Middle frontal gyrus (tissue), 1 donor: Measurements from ENCODE around the gene C1orf174.
"Not testable (repeated sequence)": the region's sequence is repeated elsewhere in the genome, so short reads cannot be mapped to it uniquely, and the experiment has no call there.

Source experiments
- DNase-seq: peaks from one replicate; pipeline ENCODE4 v3.0.0-alpha.2; 2015; ENCODE audit warnings: low spot score; ENCODE audit errors: extremely low spot score

Gene C1orf174

DNA sequence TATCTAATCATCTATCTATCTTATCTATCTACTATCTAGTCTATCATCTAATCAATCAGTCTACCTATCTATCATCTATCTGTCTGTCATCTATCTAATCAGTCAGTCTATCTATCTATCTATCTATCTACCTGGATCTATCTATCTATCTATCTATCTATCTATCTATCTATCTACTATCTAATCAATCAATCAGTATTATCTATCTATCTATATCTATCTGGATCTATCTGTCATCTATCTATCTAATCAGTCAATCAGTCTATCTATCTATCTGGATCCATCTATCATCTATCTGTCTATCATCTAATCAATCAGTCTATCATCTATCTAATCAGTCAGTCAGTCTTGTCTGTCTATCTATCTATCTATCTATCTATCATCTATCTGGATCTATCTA lies 26.9 kb upstream of the C1orf174 start:
- no peak for DNase-seq

- DNase-seq, result no peak
These were observed 25.7 kb upstream of the C1orf174 start for GRCh38 chr1:3925762-3926161.

DNA sequence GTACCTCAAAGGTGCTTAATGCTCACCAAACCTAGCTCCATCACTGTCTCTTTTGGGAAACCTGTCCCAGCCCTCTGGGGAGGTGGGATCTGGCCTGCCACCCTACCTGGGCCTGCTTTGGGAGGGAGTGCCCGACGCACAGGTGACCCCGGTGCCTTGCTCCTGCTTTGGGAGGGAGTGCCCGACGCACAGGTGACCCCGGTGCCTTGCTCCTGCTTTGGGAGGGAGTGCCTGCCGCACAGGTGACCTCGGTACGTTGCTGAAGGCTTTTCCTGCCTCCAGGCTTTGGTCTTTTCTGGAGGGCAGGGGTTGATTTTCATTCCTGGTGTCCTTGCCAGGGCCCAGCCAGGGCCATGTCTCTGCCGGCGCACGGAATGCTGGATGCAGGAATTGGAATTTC lies 25.2 kb upstream of the C1orf174 start:
- no peak for DNase-seq

DNA sequence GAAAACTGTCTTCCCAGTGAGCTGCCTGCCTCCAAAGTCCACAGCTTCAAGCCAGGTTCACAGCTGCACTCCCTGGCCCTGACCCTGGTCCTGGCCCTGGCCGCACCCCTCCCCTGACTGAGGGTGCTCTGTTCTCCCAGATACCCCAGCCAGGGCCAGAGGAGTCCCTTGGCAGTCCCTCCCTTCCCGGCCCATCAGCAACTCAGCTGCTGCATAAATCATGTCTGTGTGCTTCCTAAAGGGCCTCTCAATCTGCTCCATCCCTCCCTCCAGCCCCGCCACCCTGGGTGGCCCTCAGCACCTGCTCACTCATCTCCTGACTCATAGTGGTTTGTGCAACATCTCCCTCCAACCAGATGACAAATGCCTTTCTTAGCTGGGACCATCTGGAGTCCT lies 24.8 kb upstream of the C1orf174 start:
- DNase-seq, result no peak

- DNase-seq, result no peak
These were observed 24.2 kb upstream of the C1orf174 start for GRCh38 chr1:3924186-3924824.

GRCh38 chr1:3923378-3924185 lies 23.5 kb upstream of the C1orf174 start:
- DNase-seq, result no peak

DNA sequence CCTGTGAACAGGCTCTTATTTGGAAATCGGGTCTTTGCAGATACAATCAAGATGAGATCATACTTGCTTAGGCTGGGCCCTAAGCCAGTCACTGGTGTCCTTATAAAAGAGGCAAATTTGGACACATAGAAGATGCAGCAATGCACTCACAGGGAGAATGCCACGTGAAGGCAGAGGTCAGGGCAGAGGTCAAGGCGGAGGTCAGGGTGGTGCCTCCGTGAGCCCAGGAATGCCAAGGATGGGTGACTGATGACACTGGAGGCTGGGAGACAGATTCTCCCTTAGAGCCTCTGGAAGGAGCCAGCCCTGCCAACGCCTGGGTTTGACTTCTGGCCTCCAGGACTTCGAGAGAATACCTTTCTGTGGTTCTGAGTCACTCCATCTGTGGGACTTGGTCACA lies 22.8 kb upstream of the C1orf174 start:
- DNase-seq, result no peak

- DNase-seq, result no peak
These were observed 22.2 kb upstream of the C1orf174 start for GRCh38 chr1:3922201-3922725.

- no peak for DNase-seq
These were observed 21.7 kb upstream of the C1orf174 start for GRCh38 chr1:3921765-3922164.

- no peak for DNase-seq
These were observed 19.6 kb upstream of the C1orf174 start for GRCh38 chr1:3919706-3920105.

GRCh38 chr1:3918966-3919611 lies 19.0 kb upstream of the C1orf174 start:
- no peak for DNase-seq

DNA sequence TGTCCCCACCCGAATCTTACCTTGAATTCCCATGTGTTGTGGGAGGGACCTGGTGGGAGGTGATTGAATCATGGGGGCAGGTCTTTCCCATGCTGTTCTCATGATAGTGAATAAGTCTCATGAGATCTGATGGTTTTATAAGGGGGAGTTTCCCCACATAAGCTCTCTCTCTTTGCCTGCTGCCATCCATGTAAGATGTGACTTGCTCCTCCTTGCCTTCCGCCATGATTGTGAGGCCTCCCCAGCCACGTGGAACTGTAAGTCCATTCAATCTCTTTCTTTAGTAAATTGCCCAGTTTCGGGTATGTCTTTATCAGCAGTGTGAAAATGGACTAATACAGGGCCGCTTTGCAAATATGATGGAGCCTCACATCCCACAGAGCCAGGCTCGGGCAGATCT lies 18.3 kb upstream of the C1orf174 start:
- not testable (repeated sequence) for DNase-seq

GRCh38 chr1:3917761-3918160 lies 17.7 kb upstream of the C1orf174 start:
- DNase-seq, result no peak

DNA sequence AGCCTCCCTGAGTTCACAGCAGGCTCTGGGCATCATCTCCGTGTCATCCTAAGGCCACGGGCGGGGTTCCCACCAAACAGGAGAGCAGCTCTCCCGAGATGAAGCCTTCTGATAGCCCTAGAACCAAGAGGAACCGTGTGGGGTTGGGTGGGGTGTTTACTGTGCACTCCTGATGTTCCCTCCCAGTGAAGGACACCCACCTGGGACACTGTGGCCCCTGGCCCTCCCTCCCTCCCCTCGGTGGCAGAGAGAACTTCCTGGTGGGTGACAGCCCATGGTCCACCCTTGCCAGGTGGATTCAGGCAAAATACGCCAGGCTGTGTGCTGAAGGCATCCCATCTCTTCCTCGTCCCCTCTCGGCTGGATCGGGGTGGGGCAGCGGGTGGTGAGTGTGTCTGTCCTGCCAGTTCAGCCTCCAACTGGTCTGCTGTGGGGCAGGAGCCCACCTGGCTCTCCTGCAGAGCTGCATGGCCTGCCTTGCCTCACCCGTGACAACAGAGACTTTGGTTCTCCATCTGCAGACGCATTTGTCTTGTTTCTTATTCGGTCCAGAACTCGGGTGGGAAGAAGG lies 15.6 kb upstream of the C1orf174 start:
- no peak for DNase-seq

DNA sequence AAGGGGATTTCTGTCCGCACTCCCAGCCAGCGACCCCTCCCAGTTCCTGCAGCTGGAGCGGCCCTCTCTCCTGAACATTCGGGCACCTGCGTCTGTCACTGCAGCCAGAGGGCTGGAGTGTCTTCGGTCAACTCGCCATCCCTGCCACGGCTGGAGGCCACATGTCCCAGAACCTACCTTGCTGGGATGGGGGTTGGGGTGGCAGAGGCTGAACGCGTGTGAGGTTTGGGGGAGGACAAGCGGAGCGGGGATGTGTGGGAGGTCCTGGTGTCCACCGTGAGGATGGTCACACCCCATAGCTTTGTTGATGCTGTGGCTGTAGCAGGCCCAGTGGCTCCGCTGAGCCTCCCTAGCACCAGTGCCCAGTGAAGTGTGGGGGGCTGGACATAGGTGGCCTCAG lies 14.8 kb upstream of the C1orf174 start:
- no peak for DNase-seq

DNA sequence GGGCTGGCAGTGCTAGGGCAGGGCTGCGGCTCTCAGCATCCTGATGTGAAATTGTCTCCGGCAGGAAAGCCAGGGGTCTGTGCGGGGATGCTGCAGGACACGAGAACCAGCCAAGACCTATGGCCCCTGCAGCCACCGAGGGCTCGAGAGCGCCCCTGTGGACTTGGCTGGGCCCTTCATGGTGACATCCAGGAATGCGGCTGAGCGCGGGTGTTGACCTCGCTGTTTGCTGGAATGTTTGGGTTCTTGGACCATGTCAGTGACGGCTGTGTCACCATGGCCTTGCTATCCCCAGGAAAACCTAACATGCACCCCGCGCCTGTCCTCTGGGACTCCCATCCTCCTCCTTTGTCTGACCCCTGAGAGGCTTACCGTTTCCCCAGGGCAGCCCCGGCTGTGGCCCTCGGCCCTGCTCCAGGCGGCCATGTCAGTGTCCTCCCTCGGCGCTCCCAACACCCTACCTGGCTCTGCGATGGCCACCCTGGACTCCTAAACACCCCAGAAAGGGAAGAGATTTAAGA lies 14.3 kb upstream of the C1orf174 start:
- DNase-seq, result no peak

DNA sequence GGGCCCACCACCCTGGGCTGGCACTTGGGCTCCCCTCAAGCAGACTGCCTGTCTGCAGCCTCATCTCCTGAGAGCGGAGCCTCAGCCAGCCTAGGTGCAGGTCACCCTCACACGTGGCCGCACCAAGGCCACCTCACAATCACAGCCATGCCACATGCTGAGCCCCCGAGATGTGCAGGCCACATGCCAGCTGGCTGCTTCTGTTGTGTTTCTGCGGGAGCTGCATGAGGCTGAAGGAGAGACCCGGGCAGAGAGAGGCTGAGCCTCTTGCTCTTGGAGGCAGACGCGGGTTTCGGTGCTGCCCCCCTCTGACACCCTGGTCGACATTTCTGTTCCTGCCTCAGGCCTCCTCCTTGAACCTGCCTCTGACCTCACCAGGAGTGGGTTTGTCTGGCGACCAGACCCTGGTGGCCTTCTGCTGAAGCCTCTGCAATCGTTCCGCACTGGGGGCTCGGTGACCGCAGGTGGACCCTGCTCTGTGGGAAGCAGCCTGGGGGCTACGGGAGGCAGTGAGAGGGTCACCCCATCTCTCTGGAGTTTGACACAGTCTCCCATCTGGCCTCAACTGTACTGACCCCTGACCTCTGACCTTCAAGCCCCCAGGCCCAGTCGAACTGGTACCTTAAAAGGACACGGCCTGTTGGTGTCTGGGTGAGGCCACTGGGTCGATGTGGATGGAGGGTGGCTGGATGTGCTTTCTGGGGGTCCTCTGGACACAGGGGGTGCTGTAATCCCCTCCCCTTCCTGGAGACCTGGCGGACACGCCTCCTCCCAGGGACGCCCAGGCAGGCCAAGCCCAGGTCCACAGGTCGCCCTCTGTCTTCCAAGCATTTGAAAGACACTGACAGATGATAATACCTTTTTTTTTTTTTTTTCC lies 13.0 kb upstream of the C1orf174 start:
- DNase-seq, result no peak

GRCh38 chr1:3911981-3912808 lies 12.1 kb upstream of the C1orf174 start:
- no peak for DNase-seq

- DNase-seq, result peak; percentile 21
These were observed 11.1 kb upstream of the C1orf174 start for GRCh38 chr1:3910857-3911845.
